ENCODE results near the gene PRDM1.

PRDM1 gene

GRCh38 chr6:106069478-106069877, 16.7 kb upstream of the PRDM1 start:
- no peak overlapping the region for H3K4me3 ChIP-seq (ENCODE audit: low read depth, low read length)
- TF ChIP-seq CTCF (conservative IDR thresholded peaks at IDR 0.05; ENCODE audit: low read depth, low read length): no peak
- peak; percentile 96 for DNase-seq (ENCODE audit: low read depth)

GRCh38 chr6:106070636-106071035, 15.5 kb upstream of the PRDM1 start:
- TF ChIP-seq CTCF (conservative IDR thresholded peaks at IDR 0.05; ENCODE audit: low read depth, low read length): no peak
- no peak overlapping the region for H3K4me3 ChIP-seq (ENCODE audit: low read depth, low read length)
- DNase-seq (ENCODE audit: low read depth): no peak

GRCh38 chr6:106072501-106073090, 13.5 kb upstream of the PRDM1 start:
- TF ChIP-seq CTCF (conservative IDR thresholded peaks at IDR 0.05; ENCODE audit: low read depth, low read length): no peak
- no peak overlapping the region for H3K4me3 ChIP-seq (ENCODE audit: low read depth, low read length)
- DNase-seq (ENCODE audit: low read depth): no peak

GRCh38 chr6:106074146-106074545, 12.0 kb upstream of the PRDM1 start:
- no peak for DNase-seq (ENCODE audit: low read depth)
- no peak overlapping the region for H3K4me3 ChIP-seq (ENCODE audit: low read depth, low read length)
- no peak for TF ChIP-seq CTCF (conservative IDR thresholded peaks at IDR 0.05; ENCODE audit: low read depth, low read length)

GRCh38 chr6:106076139-106076538, 10.0 kb upstream of the PRDM1 start:
- no peak for DNase-seq (ENCODE audit: low read depth)
- no peak for TF ChIP-seq CTCF (conservative IDR thresholded peaks at IDR 0.05; ENCODE audit: low read depth, low read length)
- no peak overlapping the region for H3K4me3 ChIP-seq (ENCODE audit: low read depth, low read length)

GRCh38 chr6:106077170-106077569, 9.0 kb upstream of the PRDM1 start:
- H3K4me3 ChIP-seq (ENCODE audit: low read depth, low read length): no peak overlapping the region
- no peak for TF ChIP-seq CTCF (conservative IDR thresholded peaks at IDR 0.05; ENCODE audit: low read depth, low read length)
- DNase-seq (ENCODE audit: low read depth): no peak

- no peak for TF ChIP-seq CTCF (conservative IDR thresholded peaks at IDR 0.05; ENCODE audit: low read depth, low read length)
- no peak overlapping the region for H3K4me3 ChIP-seq (ENCODE audit: low read depth, low read length)
- peak; percentile 35 for DNase-seq (ENCODE audit: low read depth)
Observed at GRCh38 chr6:106077881-106078280, 8.3 kb upstream of the PRDM1 start.
